ENCODE results near the gene NOXA1. TPM values are rescaled to one million over a fixed set of nuclear protein-coding genes. Genes with fewer than 3 reads are reported as not detected.

Gene NOXA1
- total RNA-seq, 1 donor from 2014 or later, result 0.89 TPM

DNA sequence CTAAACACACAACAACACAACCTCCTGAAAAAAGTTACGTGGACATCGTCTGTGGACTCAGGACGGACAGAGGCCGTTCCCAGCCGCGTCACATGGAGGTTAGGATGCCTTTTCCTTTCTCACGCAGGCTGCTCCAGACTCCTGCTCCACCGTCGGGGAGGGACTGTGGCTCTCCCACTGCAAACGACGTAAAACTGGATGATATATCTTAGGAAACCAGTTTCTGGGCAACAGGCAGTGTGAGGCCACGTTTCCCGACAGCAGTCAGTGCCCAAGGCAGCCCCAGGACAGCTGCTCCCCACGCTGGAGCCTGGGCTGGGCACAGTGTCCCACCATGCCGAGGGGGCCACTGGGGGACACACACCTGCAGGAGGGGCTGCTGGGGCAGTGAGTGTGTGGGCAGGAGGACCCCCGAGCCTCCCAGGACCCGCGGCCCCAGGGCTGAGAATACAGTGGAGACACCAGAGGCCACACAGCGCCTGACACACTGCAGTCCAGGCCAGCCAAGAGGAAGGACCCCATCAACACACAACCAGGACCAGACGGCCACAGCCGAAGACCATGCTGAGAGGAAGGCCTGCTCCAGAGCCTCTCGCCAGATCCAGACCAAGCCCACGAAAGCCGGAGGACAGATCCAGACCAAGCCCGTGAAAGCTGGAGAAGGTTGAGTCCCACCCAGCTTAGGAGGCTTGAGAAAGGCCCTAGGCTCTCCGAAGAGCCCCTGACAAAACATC lies 26.4 kb upstream of the NOXA1 start:
- H3K4me1 Mint-ChIP-seq, result no peaks in the 10 kb centered on the region
- H3K4me3 Mint-ChIP-seq, result no peak overlapping the region
- no peaks in the 10 kb centered on the region for H3K9me3 Mint-ChIP-seq
- DNase-seq (ENCODE audit: low read depth, low spot score), result no peak
- H3K27ac Mint-ChIP-seq (ENCODE audit: unreplicated experiment), result no peak overlapping the region
- TF ChIP-seq, protein P1, sequence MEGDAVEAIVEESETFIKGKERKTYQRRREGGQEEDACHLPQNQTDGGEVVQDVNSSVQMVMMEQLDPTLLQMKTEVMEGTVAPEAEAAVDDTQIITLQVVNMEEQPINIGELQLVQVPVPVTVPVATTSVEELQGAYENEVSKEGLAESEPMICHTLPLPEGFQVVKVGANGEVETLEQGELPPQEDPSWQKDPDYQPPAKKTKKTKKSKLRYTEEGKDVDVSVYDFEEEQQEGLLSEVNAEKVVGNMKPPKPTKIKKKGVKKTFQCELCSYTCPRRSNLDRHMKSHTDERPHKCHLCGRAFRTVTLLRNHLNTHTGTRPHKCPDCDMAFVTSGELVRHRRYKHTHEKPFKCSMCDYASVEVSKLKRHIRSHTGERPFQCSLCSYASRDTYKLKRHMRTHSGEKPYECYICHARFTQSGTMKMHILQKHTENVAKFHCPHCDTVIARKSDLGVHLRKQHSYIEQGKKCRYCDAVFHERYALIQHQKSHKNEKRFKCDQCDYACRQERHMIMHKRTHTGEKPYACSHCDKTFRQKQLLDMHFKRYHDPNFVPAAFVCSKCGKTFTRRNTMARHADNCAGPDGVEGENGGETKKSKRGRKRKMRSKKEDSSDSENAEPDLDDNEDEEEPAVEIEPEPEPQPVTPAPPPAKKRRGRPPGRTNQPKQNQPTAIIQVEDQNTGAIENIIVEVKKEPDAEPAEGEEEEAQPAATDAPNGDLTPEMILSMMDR (conservative IDR thresholded peaks at IDR 0.05), result no peak
- peaks cover 6% of the 10 kb centered on the region for H3K36me3 Mint-ChIP-seq (ENCODE audit: low read depth)
- H3K27me3 Mint-ChIP-seq (ENCODE audit: low read depth), result no peaks in the 10 kb centered on the region

DNA sequence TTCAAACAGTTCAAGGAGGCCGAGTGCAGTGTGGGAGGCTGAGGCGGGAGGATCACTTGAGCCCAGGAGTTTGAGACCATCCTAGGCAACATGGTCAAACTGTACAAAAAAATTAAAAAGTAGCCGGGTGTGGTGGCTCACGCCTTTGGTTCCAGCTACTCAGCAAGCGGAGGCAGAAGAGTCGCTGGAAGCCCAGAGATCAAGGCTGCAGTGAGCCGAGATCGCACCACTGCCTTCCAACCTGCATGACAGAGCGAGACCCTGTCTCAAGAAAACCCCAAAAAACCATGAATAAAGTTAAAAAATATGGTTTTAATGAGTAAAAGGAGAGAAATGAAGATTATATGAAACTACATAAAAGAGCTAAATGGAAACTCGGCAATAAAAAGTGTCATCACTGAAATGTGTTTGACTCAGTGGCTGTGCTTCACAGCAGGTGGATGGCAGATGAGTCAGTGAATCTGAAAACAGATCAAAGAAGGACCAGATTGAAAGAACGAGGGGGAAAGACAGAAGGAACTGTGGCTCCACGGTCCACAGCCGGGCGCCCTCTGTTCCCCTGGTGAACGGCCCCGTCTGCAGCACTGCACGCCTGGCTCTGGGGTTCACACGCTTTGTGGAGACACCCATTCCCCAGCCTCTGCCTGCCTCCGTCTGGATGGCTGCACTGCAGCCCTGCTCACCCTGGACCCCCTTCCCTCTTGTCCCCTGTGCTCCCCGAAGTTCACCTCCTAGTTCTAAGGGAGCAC lies 25.3 kb upstream of the NOXA1 start:
- DNase-seq (ENCODE audit: low read depth, low spot score), result no peak
- Mint-ChIP-seq H3K27me3 (ENCODE audit: low read depth) (no peaks in the 10 kb centered on the region), H3K4me3 (no peak overlapping the region), H3K4me1 (no peaks in the 10 kb centered on the region), H3K36me3 (ENCODE audit: low read depth) (peaks cover 16% of the 10 kb centered on the region), H3K9me3 (peaks cover 3% of the 10 kb centered on the region), H3K27ac (ENCODE audit: unreplicated experiment) (no peak overlapping the region)
- TF ChIP-seq, protein P1 (conservative IDR thresholded peaks at IDR 0.05), result no peak

DNA sequence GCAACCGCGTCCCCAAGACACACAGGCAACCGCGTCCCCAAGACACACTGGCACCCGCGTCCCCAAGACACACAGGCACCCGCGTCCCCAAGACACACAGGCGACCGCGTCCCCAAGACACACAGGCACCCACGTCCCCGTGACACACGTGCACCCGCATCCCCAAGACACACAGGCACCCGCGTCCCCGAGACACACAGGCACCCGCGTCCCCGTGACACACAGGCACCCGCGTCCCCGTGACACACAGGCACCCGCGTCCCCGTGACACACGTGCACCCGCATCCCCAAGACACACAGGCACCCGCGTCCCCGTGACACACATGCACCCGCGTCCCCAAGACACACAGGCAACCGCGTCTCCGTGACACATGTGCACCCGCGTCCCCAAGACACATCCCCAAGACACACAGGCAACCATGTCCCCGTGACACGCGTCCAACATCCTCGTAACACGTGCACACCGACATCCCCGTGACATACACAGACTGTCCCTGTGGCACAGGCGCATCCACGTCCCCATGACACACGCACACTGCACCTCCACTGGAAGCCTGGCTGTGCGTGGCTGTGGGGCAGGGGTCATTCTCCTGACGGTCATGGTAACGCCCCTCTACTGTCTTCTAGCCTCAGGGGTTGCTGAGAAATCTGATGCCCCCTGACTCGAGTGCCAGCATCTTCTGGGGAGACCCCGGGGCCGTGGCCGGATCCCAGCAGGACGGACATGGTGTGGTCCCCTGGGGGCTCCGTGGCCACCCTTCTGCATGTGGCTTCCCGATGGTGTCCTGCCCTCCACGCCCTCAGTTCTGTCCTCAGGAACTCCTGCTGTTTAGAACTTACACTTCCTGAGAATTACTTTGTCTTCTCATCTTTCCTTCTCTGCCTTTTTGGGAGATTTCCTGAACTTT lies 24.4 kb upstream of the NOXA1 start:
- peaks cover 3% of the 10 kb centered on the region for H3K9me3 Mint-ChIP-seq
- H3K36me3 Mint-ChIP-seq (ENCODE audit: low read depth), result peaks cover 16% of the 10 kb centered on the region

DNA sequence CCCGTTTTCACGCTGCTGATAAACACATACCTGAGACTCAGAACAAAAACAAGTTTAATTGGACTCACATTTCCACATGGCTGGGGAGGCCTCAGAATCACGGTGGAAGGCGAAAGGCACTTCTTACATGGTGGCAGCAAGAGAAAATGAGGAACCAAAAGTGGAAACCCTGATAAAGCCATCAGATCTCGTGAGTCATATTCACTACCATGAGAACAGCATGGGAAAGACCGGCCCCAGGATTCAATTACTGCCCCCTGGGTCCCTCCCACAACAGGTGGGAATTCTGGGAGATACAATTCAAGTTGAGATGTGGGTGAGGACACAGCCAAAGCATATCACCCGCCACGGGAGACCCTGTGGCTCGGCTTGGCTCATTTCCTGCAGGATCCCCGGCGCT lies 20.4 kb upstream of the NOXA1 start:
- peaks cover 14% of the 10 kb centered on the region for H3K36me3 Mint-ChIP-seq (ENCODE audit: low read depth)
- no peaks in the 10 kb centered on the region for H3K4me1 Mint-ChIP-seq
- no peak for DNase-seq (ENCODE audit: low read depth, low spot score)
- peaks cover 3% of the 10 kb centered on the region for H3K9me3 Mint-ChIP-seq
- H3K27me3 Mint-ChIP-seq (ENCODE audit: low read depth), result no peaks in the 10 kb centered on the region
- no peak overlapping the region for H3K27ac Mint-ChIP-seq (ENCODE audit: unreplicated experiment)
- TF ChIP-seq, protein P1 (conservative IDR thresholded peaks at IDR 0.05), result no peak
- H3K4me3 Mint-ChIP-seq, result no peak overlapping the region

More for the DNA sequence above, 24.4 kb upstream of the NOXA1 start:
- Mint-ChIP-seq H3K4me3 (no peak overlapping the region), H3K4me1 (no peaks in the 10 kb centered on the region), H3K27me3 (ENCODE audit: low read depth) (no peaks in the 10 kb centered on the region), H3K27ac (ENCODE audit: unreplicated experiment) (no peak overlapping the region)
- TF ChIP-seq, protein P1 (conservative IDR thresholded peaks at IDR 0.05), result no peak
- no peak for DNase-seq (ENCODE audit: low read depth, low spot score)

DNA sequence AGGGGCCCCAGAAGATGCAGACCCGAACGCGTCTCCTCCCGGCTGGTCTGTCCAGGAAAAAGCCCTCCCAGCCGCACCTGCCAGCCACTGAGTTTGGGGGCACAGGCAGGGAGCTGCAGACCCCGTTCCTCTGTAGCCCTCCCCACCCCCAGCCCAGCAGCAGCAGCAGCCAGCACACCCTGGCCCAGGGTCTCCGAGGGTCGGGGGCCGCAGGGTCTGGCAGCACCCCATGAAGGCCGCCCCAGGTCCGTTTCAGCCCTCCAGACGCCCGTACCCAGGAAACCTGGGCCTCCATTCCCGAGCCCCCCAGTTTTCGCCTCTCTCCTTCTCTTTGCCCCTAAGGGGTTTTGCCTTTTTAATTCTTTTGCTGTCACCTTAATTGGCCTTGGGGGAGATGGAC lies 19.9 kb upstream of the NOXA1 start:
- H3K4me1 Mint-ChIP-seq, result no peaks in the 10 kb centered on the region
- H3K27ac Mint-ChIP-seq (ENCODE audit: unreplicated experiment), result no peak overlapping the region
- H3K36me3 Mint-ChIP-seq (ENCODE audit: low read depth), result peaks cover 14% of the 10 kb centered on the region
- no peaks in the 10 kb centered on the region for H3K27me3 Mint-ChIP-seq (ENCODE audit: low read depth)
- H3K9me3 Mint-ChIP-seq, result peaks cover 3% of the 10 kb centered on the region
- no peak for DNase-seq (ENCODE audit: low read depth, low spot score)
- TF ChIP-seq, protein P1 (conservative IDR thresholded peaks at IDR 0.05), result no peak
- H3K4me3 Mint-ChIP-seq, result no peak overlapping the region

All from neural crest cell (in vitro differentiated cells).